GM10266 (cell line): ENCODE data around the gene KIF26B.

Experiments
- DNase-seq: peaks from one replicate; pipeline ENCODE4 v3.0.0; 2012; ENCODE audit errors: extremely low spot score
- CTCF ChIP-seq: IDR thresholded peaks from 2 replicates; pipeline ENCODE4 v1.5.1; 2012; ENCODE audit warnings: mild to moderate bottlenecking, low read depth; ENCODE audit not compliant: control insufficient read depth, insufficient read depth; ENCODE audit errors: missing control alignments

KIF26B gene

DNA sequence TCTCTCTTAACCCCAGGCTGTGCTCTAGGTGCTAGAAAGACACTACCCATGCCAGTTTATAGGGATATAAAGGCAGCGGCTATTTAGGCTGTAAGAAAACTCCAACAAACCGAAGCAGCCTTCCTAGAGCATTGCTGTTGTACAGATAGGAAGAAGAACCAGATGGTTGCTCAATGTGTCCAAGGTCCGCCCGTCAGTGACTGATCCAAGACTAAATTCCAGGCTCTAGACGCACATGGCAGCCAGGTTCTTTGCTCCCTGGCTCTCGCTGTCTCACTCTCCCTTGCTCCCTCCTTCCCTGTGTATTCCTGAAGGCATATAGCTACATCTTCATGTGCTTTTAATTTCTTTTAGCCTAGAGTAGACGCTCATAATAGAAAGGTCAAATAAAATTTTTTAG lies 303.4 kb downstream of the KIF26B start:
- no peak for DNase-seq
- TF ChIP-seq CTCF, result no peak

DNA sequence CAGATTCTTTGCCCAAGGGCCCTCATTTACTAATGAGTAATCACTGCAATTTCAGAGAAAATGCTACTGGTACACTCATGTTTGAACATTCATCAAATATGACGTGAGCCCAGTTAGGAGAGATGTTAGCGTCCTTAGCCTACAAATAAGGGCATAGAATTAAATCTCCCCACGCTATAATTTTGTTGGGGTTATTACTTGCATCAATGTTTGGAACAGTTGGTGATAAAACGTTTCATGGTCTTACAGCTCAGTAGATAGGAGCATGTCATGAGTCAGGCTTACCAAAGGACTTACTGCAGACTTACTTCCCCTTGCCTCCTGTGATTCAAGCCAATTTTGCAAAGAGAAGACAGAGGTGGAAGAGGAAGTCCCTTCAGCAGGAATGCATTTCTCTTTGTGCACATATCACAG lies 304.0 kb downstream of the KIF26B start:
- no peak for TF ChIP-seq CTCF
- DNase-seq, result no peak

DNA sequence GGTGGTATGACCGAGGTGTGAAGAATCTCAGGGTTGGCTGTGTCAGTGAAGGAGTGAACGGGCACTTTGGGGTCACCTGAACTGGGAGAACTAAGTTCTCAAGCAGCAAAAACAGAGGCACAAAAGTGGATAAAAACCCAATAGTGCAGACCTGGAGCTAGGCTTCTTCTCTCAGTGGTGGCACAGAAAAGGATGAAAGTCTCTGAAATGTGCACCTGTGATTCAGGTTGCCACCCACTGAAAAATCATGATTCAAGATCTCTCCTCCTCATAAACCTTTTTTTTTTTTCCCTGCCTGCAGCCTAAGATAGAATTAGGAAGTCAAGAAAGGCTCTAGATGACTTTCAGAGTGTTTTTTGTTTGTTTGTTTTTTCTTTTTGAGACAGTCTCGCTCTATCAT lies 304.8 kb downstream of the KIF26B start:
- TF ChIP-seq CTCF, result no peak
- no peak for DNase-seq

GRCh38 chr1:245461681-245462080 lies 306.9 kb downstream of the KIF26B start:
- TF ChIP-seq CTCF, result no peak
- no peak for DNase-seq

GRCh38 chr1:245462161-245462560 lies 307.4 kb downstream of the KIF26B start:
- no peak for TF ChIP-seq CTCF
- DNase-seq, result no peak

DNA sequence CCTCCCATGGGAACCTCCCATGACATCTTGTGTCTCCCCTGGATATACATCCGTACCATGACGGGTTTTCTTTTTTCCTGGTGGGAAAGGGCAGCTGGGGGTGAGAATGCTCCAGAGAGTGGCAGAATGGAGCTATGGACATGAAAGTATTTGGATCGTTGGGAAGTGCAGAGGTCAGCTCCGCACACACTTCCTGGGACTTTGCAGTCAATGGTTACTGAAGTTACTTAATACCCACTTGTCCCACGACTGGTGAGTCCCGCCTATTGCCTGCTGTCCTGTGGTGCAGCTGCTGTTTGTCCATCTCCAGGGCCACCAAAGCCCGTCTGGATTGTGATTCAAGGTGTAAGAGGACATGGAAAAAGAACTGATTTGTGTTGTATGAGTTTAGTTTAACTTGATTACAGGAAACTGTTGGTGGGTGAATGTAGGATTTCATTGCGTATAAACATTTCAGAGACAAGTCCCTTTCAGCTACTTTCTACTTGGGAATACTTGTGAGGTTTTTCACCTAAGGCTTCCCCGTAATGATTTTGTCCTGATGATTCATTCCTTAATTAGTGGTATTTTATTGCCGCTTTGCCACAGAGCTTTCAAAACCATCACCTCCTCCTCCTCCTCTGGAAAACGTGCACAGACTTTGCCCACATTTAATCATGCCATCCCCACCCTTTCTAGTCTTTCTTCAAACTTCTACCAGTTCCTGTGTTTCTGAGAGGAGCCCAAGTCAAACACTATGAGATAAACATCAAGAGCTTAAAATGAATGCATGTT lies 308.8 kb downstream of the KIF26B start:
- no peak for DNase-seq
- no peak for TF ChIP-seq CTCF

DNA sequence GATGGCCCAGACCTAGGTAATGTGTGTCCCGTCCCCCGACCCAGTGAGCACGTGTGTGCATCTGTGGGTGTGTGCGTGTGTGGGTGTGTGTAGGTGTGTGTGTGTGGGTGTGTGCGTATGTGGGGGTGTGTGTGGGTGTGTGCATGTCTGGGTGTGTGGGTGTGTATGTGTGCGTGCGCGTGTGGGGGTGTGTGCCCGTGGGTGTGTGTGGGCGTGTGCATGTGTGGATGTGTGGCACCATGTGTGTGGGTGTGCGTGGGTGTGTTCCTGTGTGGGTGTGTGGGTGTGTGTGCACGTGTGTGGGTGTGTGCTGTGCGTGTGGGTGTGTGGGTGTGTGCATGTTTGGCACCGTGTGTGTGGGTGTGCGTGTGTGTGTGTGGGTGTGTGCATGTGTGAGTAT lies 309.5 kb downstream of the KIF26B start:
- DNase-seq, result no peak
- no peak for TF ChIP-seq CTCF
